MM.1S (cell line): ENCODE data around the gene TRAFD1.

Experiments
- DNase-seq: peaks from one replicate; pipeline ENCODE4 v3.0.0-alpha.2; 2015
- H2AFZ ChIP-seq: fragments of 300-600 bp; sonication (generic); 2 replicates; pipeline ENCODE4 v1.6.0; 2016; ENCODE audit warnings: antibody characterized with exemption, low read length
- H3F3A ChIP-seq: fragments of 300-600 bp; sonication (generic); 2 replicates; pipeline ENCODE4 v1.6.1; 2016; ENCODE audit warnings: mild to moderate bottlenecking, antibody characterized with exemption, low read length, moderate library complexity, mixed read lengths; ENCODE audit not compliant: insufficient read depth
- H3K27ac ChIP-seq: fragments of 300-600 bp; sonication (generic); 2 replicates; pipeline ENCODE4 v1.5.1; 2016; ENCODE audit warnings: mild to moderate bottlenecking, low read length
- H3K27me3 ChIP-seq: fragments of 300-600 bp; sonication (generic); replicated peaks from 2 replicates; pipeline ENCODE4 v1.6.0; 2016; ENCODE audit warnings: low read length; ENCODE audit not compliant: insufficient read depth
- H3K36me3 ChIP-seq: fragments of 300-600 bp; sonication (generic); replicated peaks from 2 replicates; pipeline ENCODE4 v1.6.1; 2016; ENCODE audit warnings: mild to moderate bottlenecking, low read length, mixed read lengths; ENCODE audit not compliant: insufficient read depth
- H3K4me1 ChIP-seq: fragments of 300-600 bp; sonication (generic); 2 replicates; pipeline ENCODE4 v1.6.1; 2016; ENCODE audit warnings: low read length, mixed read lengths
- H3K4me2 ChIP-seq: fragments of 300-600 bp; sonication (generic); 2 replicates; pipeline ENCODE4 v1.6.0; 2016; ENCODE audit warnings: low read depth, low read length
- H3K4me3 ChIP-seq: fragments of 300-600 bp; sonication (generic); 2 replicates; pipeline ENCODE4 v1.5.1; 2016; ENCODE audit warnings: low read length, mixed read lengths
- H3K79me2 ChIP-seq: fragments of 300-600 bp; sonication (generic); 2 replicates; pipeline ENCODE4 v1.6.1; 2016; ENCODE audit warnings: mixed run types, low read length, mixed read lengths
- H3K9ac ChIP-seq: fragments of 300-600 bp; sonication (generic); 2 replicates; pipeline ENCODE4 v1.6.1; 2016; ENCODE audit warnings: low read length, mixed read lengths
- H3K9me2 ChIP-seq: fragments of 300-600 bp; sonication (generic); replicated peaks from 2 replicates; pipeline ENCODE4 v1.6.1; 2016; ENCODE audit warnings: mild to moderate bottlenecking, low read length, mixed read lengths; ENCODE audit not compliant: insufficient read depth
- H3K9me3 ChIP-seq: fragments of 300-600 bp; sonication (generic); replicated peaks from 2 replicates; pipeline ENCODE4 v1.6.1; 2016; ENCODE audit warnings: mild to moderate bottlenecking, low read length, mixed read lengths; ENCODE audit not compliant: insufficient read depth
- H4K20me1 ChIP-seq: fragments of 300-600 bp; sonication (generic); 2 replicates; pipeline ENCODE4 v1.6.1; 2016; ENCODE audit warnings: mild to moderate bottlenecking, low read length, moderate library complexity, mixed read lengths; ENCODE audit not compliant: insufficient read depth
- EZH2 ChIP-seq: fragments of 300-600 bp; sonication (generic); optimal IDR thresholded peaks from 2 replicates; pipeline ENCODE3; 2017; ENCODE audit warnings: low read depth, mild to moderate bottlenecking, antibody characterized with exemption, low read length, mixed read lengths
- EZH2phosphoT487 ChIP-seq: fragments of 300-600 bp; sonication (generic); IDR thresholded peaks from 2 replicates; pipeline ENCODE4 v1.6.1; 2018; ENCODE audit warnings: antibody characterized with exemption, low read length
- TF ChIP-seq, protein P1 (sequence below): fragments of 300-600 bp; sonication (generic); IDR thresholded peaks from 2 replicates; pipeline ENCODE4 v1.5.1; 2016; ENCODE audit warnings: antibody characterized with exemption, low read length, mixed read lengths

TRAFD1 gene

DNA sequence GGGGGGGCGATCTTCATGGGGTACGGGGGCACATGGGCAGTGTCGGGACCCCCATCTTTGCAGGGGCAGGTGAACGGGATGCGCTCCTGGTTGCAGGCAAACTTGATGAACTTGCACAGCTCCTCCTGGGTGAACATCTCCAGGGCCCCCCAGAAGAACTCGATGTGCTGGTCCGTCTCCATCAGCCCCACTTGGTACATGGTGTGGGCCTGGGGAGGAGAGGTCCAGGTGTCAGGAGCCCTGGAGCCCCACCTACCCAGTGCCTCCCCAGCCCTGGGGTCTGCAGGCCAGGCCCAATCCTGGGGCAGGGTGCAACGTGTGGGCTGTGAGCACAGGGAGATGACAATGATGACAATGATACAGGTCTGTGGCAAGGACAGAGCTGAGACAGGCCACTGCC, 37.7 kb downstream of the TRAFD1 start:
- Histone ChIP-seq H4K20me1 (no peaks in the 10 kb centered on the region), H3K4me1 (no peaks in the 10 kb centered on the region), H3K9ac (no peak overlapping the region), H3K4me3 (no peak overlapping the region), H3F3A (no peaks in the 10 kb centered on the region), H3K27me3 (no peaks in the 10 kb centered on the region), H3K36me3 (no peaks in the 10 kb centered on the region), H3K27ac (no peak overlapping the region), H3K9me3 (no peaks in the 10 kb centered on the region), H3K4me2 (no peak overlapping the region), H2AFZ (no peak overlapping the region), H3K79me2 (no peaks in the 10 kb centered on the region), H3K9me2 (no peaks in the 10 kb centered on the region)
- TF ChIP-seq EZH2 (no peak), EZH2phosphoT487 (no peak)
- TF ChIP-seq, protein P1, sequence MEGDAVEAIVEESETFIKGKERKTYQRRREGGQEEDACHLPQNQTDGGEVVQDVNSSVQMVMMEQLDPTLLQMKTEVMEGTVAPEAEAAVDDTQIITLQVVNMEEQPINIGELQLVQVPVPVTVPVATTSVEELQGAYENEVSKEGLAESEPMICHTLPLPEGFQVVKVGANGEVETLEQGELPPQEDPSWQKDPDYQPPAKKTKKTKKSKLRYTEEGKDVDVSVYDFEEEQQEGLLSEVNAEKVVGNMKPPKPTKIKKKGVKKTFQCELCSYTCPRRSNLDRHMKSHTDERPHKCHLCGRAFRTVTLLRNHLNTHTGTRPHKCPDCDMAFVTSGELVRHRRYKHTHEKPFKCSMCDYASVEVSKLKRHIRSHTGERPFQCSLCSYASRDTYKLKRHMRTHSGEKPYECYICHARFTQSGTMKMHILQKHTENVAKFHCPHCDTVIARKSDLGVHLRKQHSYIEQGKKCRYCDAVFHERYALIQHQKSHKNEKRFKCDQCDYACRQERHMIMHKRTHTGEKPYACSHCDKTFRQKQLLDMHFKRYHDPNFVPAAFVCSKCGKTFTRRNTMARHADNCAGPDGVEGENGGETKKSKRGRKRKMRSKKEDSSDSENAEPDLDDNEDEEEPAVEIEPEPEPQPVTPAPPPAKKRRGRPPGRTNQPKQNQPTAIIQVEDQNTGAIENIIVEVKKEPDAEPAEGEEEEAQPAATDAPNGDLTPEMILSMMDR, result no peak
- DNase-seq, result no peak

DNA sequence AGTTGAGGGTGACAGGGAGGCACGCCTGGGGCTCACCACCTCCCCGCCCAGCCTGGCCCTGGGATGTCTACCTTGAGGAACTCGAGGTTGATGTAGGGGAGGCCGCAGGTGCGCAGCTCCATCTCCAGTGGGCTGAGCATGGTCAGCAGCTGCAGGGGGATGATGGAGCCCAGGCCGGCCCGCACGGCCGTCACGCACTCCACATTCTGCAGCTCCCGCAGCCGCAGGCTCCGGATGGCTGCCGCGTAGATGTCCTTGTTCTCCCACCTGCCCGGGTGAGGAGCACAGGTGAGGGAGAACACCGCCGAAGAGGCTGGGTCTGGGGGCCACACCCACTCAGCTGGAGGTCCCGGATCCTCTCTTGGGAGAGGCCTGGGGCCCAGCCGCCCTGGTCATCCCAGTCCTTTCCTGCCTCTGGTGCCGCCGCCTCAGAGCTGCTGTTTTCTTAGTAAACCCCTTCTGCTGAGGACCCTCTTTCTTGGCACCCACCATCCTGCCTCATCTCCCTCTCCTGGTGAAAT, 38.2 kb downstream of the TRAFD1 start:
- Histone ChIP-seq H3K4me1 (no peaks in the 10 kb centered on the region), H3K9me2 (no peaks in the 10 kb centered on the region), H4K20me1 (no peaks in the 10 kb centered on the region), H3K4me3 (no peak overlapping the region), H3K79me2 (no peaks in the 10 kb centered on the region), H3K9me3 (no peaks in the 10 kb centered on the region), H3F3A (no peaks in the 10 kb centered on the region), H3K27me3 (no peaks in the 10 kb centered on the region), H3K27ac (no peak overlapping the region), H2AFZ (no peak overlapping the region), H3K9ac (no peak overlapping the region), H3K36me3 (no peaks in the 10 kb centered on the region), H3K4me2 (no peak overlapping the region)
- TF ChIP-seq EZH2 (no peak), EZH2phosphoT487 (no peak)
- TF ChIP-seq, protein P1, result no peak
- DNase-seq, result no peak

DNA sequence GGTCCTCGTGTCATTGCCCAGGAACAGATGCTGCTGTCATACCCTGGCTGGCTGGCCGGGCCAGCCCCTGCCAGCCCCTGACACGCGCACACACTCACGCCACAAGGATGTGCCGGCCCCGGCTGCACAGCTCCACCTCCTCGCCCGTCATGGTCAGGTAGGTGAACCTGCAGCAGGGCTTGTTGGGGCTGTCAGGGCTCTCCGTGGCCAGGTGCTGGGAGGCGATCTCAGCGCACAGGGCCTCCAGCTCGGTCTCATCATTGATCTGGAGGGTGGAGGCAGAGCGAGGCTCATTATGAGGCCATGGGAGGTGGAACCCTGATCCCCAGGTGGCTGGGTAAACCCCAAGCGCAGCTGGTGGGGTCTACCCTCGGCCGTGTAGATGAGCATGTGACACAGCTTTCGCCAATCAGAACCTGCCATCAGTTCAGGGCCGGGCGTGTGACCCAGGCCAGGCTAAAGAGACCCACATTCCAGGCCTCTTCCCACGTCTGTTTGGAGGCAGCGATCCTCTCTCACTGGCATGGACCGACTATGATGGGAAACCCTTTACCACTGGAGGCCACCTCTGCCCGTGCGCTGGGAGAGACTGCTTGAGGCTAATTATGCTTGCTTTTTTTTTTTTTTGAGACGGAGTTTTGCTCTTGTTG, 38.8 kb downstream of the TRAFD1 start:
- H3K36me3 ChIP-seq, result no peaks in the 10 kb centered on the region
- H3K9ac ChIP-seq, result no peak overlapping the region
- H4K20me1 ChIP-seq, result no peaks in the 10 kb centered on the region

More for the DNA sequence above, 38.8 kb downstream of the TRAFD1 start:
- Histone ChIP-seq H3K79me2 (no peaks in the 10 kb centered on the region), H3K4me1 (no peaks in the 10 kb centered on the region), H3F3A (no peaks in the 10 kb centered on the region), H3K4me2 (no peak overlapping the region), H3K9me2 (no peaks in the 10 kb centered on the region), H3K4me3 (no peak overlapping the region), H3K27ac (no peak overlapping the region), H3K27me3 (no peaks in the 10 kb centered on the region), H3K9me3 (no peaks in the 10 kb centered on the region), H2AFZ (no peak overlapping the region)
- DNase-seq, result no peak
- TF ChIP-seq EZH2phosphoT487, result no peak
- TF ChIP-seq, protein P1, result no peak
- TF ChIP-seq EZH2, result no peak
